ENCODE data around the gene SULT1E1. TPM values are rescaled to one million over a fixed set of nuclear protein-coding genes. Genes with fewer than 3 reads are reported as not detected.

The SULT1E1 gene
- total RNA-seq, 6 experiments from 2014 or later = 5.1 to 22.3 (median 6.6) TPM

DNA sequence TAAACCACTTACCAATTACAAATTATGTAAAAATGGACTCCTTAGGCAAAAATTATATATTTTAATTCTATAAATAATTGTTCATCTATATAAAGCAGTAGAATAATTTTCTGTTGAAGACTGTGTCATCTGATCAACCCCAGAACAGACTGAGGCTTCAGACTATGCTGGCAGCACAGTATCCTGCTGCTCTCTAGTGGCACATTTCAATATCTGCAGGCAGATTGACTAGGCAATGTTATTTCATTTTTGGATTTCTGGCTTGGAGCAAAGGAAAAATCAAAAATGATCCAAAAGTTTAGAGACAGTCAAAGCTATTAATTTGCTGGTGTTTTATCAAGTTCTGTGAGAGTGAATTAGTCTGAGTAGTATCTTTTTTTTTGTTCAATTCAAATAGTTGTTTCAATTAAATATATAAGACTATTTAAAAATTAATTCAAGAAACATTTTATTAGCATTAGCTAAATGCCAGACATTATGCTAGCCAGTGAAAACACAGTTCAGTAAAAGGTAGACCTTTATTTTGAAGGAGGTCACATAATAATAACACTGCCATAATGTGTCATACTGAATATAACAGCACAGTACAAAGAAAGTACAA, 21.3 kb upstream of the SULT1E1 start:
- H3K4me3 ChIP-seq = no peak overlapping the region
- ATAC-seq (peak; percentile 98 to 99 (median 98)), DNase-seq (peak in 2 of 3 donors; percentile 17 to 52)
- H3K27me3 ChIP-seq = no peaks in the 10 kb centered on the region
- no peaks in the 10 kb centered on the region for H3K36me3 ChIP-seq
- TF ChIP-seq, protein P1, sequence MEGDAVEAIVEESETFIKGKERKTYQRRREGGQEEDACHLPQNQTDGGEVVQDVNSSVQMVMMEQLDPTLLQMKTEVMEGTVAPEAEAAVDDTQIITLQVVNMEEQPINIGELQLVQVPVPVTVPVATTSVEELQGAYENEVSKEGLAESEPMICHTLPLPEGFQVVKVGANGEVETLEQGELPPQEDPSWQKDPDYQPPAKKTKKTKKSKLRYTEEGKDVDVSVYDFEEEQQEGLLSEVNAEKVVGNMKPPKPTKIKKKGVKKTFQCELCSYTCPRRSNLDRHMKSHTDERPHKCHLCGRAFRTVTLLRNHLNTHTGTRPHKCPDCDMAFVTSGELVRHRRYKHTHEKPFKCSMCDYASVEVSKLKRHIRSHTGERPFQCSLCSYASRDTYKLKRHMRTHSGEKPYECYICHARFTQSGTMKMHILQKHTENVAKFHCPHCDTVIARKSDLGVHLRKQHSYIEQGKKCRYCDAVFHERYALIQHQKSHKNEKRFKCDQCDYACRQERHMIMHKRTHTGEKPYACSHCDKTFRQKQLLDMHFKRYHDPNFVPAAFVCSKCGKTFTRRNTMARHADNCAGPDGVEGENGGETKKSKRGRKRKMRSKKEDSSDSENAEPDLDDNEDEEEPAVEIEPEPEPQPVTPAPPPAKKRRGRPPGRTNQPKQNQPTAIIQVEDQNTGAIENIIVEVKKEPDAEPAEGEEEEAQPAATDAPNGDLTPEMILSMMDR (IDR thresholded peaks at IDR 0.05) = peak; percentile 90 to 97 (median 92)
- no peak for TF ChIP-seq POLR2A (IDR thresholded peaks at IDR 0.05)
- peaks cover 0 to 9% (median 0%) of the 10 kb centered on the region in 4 donors for H3K4me1 ChIP-seq
- intact Hi-C loops (cut with DNase I) = loop anchor here (10.0 kb wide), 1 partner anchor 196 kb away; no protein-coding TSS in a partner anchor
- no peaks in the 10 kb centered on the region for H3K9me3 ChIP-seq
- no peak overlapping the region for H3K27ac ChIP-seq

DNA sequence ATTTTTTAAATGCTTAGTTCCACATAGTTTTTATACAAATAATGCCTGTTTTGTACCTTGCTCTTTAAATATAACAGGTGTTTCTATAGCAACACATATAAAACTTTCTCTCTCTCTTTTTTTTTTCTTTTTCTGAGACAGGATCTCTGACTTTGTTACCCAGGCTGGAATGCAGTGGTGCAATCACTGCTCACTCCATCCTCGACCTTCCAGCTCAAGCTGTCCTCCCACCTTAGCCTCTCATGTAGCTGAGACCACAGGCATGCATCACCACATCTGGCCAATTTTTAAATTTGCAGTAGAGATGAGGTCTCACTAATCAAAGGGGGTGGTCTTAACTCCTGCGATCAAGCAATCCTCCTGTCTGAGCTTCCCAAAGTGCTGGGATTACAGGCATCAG, 18.3 kb upstream of the SULT1E1 start:
- Histone ChIP-seq H3K4me3 (no peak overlapping the region), H3K27me3 (no peaks in the 10 kb centered on the region), H3K4me1 (peaks cover 0 to 24% (median 0%) of the 10 kb centered on the region in 4 donors), H3K9me3 (no peaks in the 10 kb centered on the region), H3K27ac (no peak overlapping the region), H3K36me3 (no peaks in the 10 kb centered on the region)
- WGBS (ENCODE audit: insufficient coverage, low coverage, low lambda C conversion rate, missing lambda C conversion rate) = 10% methylated on average over 1 of the region's 2 CpGs
- intact Hi-C loops (cut with DNase I) = no loop called here
- ATAC-seq (no peak), DNase-seq (no peak)
- no peak for TF ChIP-seq POLR2A (IDR thresholded peaks at IDR 0.05)
- TF ChIP-seq, protein P1 (IDR thresholded peaks at IDR 0.05) = no peak

DNA sequence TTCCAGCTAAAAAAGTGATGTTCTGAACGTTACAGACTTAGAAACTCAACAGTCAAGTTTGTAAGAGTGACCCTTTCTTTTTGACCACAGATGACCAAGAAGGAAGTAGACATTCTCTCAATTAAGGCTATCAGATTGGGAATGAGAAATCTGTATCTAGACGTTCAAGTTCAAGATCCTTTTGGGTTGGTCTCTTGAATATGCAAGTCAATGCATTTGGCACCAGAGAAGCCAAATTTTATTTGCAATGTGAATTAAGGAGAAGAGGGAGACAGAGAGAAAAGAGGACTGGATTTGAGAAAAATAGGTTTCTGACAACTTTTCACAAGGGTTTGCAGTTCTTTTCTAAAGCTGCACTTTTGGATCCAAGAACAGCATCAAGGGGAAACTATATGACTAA, 17.5 kb upstream of the SULT1E1 start:
- Histone ChIP-seq H3K27me3 (no peaks in the 10 kb centered on the region), H3K36me3 (no peaks in the 10 kb centered on the region), H3K9me3 (no peaks in the 10 kb centered on the region), H3K4me1 (peaks cover 0 to 24% (median 0%) of the 10 kb centered on the region in 4 donors), H3K27ac (no peak overlapping the region), H3K4me3 (no peak overlapping the region)
- TF ChIP-seq, protein P1 (IDR thresholded peaks at IDR 0.05) = no peak
- no peak for TF ChIP-seq POLR2A (IDR thresholded peaks at IDR 0.05)
- ATAC-seq (no peak), DNase-seq (no peak)
- WGBS (ENCODE audit: insufficient coverage, low coverage, low lambda C conversion rate, missing lambda C conversion rate) = 48% methylated on average over 2 of the region's 2 CpGs
- intact Hi-C loops (cut with DNase I) = no loop called here

DNA sequence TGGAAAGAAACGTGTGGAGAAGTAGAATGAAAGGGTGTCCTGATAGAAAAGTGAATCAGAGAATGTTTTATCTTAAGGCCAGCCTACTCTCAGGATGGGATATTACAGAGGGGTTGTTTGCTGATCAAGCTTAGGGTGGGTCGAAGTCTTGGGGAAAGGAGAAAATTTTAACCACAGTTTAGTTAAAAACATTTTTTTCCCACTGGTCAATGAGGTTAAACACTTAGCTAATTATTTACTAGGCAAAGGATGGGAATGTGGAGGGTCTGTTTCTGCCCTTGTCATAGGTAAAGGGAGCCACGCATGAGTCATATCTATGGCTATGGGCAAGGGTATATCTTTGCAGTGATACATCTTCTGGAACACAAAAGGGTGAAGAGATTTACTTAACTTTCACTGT, 16.1 kb upstream of the SULT1E1 start:
- Histone ChIP-seq H3K4me1 (peaks cover 0 to 22% (median 0%) of the 10 kb centered on the region in 4 donors), H3K9me3 (no peaks in the 10 kb centered on the region), H3K4me3 (no peak overlapping the region), H3K27me3 (no peaks in the 10 kb centered on the region), H3K27ac (peak overlapping the region in 1 of 3 donors; percentile 28), H3K36me3 (no peaks in the 10 kb centered on the region)
- 27% methylated on average over 3 of the region's 3 CpGs for WGBS (ENCODE audit: insufficient coverage, low coverage, low lambda C conversion rate, missing lambda C conversion rate)
- no peak for DNase-seq
- peak; percentile 23 to 61 (median 44) for ATAC-seq
- intact Hi-C loops (cut with DNase I) = no loop called here
- TF ChIP-seq, protein P1 (IDR thresholded peaks at IDR 0.05) = no peak
- TF ChIP-seq POLR2A (IDR thresholded peaks at IDR 0.05) = no peak

Data from right lobe of liver (tissue), 6 donors.